H1 (cell line): ENCODE measurements around the gene ENPP7. TPM values are rescaled to one million over a fixed set of nuclear protein-coding genes. Genes with fewer than 3 reads are reported as not detected.

ENCODE experiments used
- CTCF ChIA-PET: fragments of 300-600 bp; sonication (Branson Sonifier 250); formaldehyde crosslinking; loops from one replicate; lab custom pipeline; 2021; ENCODE audit not compliant: partially characterized antibody; lab: Charles Lee
- POLR2A ChIA-PET: fragments of 300-600 bp; sonication (Branson Sonifier 250); formaldehyde crosslinking; loops from one replicate; lab custom pipeline; 2021; ENCODE audit warnings: inconsistent platforms; ENCODE audit not compliant: partially characterized antibody; lab: Charles Lee
- DNase-seq, 2 experiments: peaks; one replicate each; pipeline versions ENCODE4 v3.0.0 to v3.0.0-alpha.2; 2010 to 2022; ENCODE audit warnings: low spot score in 2 of 2, low read depth in 1 of 2, mixed read lengths in 1 of 2
- FAIRE-seq: peaks from 2 replicates; lab custom pipeline; 2011; peaks lifted over from hg19 to GRCh38; lab: Jason Lieb, UNC
- H2AFZ ChIP-seq: 2 replicates; pipeline ENCODE4 v1.8.1; 2012; ENCODE audit warnings: low read length, inconsistent platforms
- H2AK5ac ChIP-seq: 2 replicates; pipeline ENCODE4 v1.6.1; 2013; ENCODE audit warnings: low read depth, low read length
- H2BK120ac ChIP-seq: replicated peaks from 2 replicates; pipeline ENCODE3; 2013; ENCODE audit warnings: low read depth, low read length, inconsistent platforms
- H2BK12ac ChIP-seq: 2 replicates; pipeline ENCODE4 v1.6.1; 2013; ENCODE audit warnings: low read depth, low read length
- H2BK15ac ChIP-seq: 2 replicates; pipeline ENCODE4 v1.6.1; 2013; ENCODE audit warnings: low read length
- H2BK20ac ChIP-seq: 2 replicates; pipeline ENCODE4 v1.6.1; 2013; ENCODE audit warnings: low read length
- H2BK5ac ChIP-seq: 2 replicates; pipeline ENCODE4 v1.6.1; 2013; ENCODE audit warnings: low read depth, low read length
- H3K14ac ChIP-seq: 2 replicates; pipeline ENCODE4 v1.6.1; 2013; ENCODE audit warnings: inconsistent platforms; ENCODE audit not compliant: insufficient read length
- H3K18ac ChIP-seq: 2 replicates; pipeline ENCODE4 v1.6.1; 2013; ENCODE audit warnings: low read length; ENCODE audit errors: extremely low read depth
- H3K23ac ChIP-seq: 2 replicates; pipeline ENCODE4 v1.6.1; 2013; ENCODE audit warnings: inconsistent platforms; ENCODE audit not compliant: insufficient read length
- H3K23me2 ChIP-seq: 2 replicates; pipeline ENCODE4 v1.6.1; 2013; ENCODE audit warnings: low read depth, low read length
- H3K27ac ChIP-seq: 2 replicates; pipeline ENCODE4 v1.6.1; 2011; ENCODE audit warnings: low read depth, low read length, inconsistent platforms
- H3K27me3 ChIP-seq, 4 experiments: replicated peaks in 1 of 4; 1 replicate in 1 of 4; 2 replicates in 3 of 4; pipeline versions ENCODE4 v1.6.1 to v1.8.1; 2011 to 2013; ENCODE audit warnings: low read length in 3 of 4, mild to moderate bottlenecking in 3 of 4, inconsistent platforms in 2 of 4, mixed read lengths in 2 of 4, moderate library complexity in 1 of 4; ENCODE audit not compliant: control insufficient read depth in 3 of 4, insufficient read depth in 3 of 4; ENCODE audit errors: extremely low read depth in 1 of 4
- H3K36me3 ChIP-seq, 4 experiments: 2 replicates each; pipeline versions ENCODE4 v1.6.1 to v1.8.1; 2011 to 2013; ENCODE audit warnings: mild to moderate bottlenecking in 4 of 4, low read length in 3 of 4, moderate library complexity in 2 of 4, control low read depth in 1 of 4, inconsistent platforms in 1 of 4; ENCODE audit not compliant: insufficient read depth in 4 of 4, control insufficient read depth in 2 of 4
- H3K4ac ChIP-seq: replicated peaks from 2 replicates; pipeline ENCODE3; 2013; ENCODE audit warnings: low read length, low read depth, mixed read lengths, inconsistent platforms; ENCODE audit not compliant: insufficient read length
- H3K4me1 ChIP-seq, 4 experiments: replicated peaks in 1 of 4; 1 replicate in 1 of 4; 2 replicates in 3 of 4; pipeline versions ENCODE4 v1.6.1 to v1.8.1; 2011 to 2013; ENCODE audit warnings: low read length in 3 of 4, inconsistent platforms in 2 of 4, mixed read lengths in 1 of 4; ENCODE audit not compliant: insufficient read depth in 4 of 4, control insufficient read depth in 3 of 4
- H3K4me2 ChIP-seq, 2 experiments: 2 replicates each; pipeline versions ENCODE4 v1.6.1 to v1.8.1; 2011 to 2013; ENCODE audit warnings: low read depth in 2 of 2, low read length in 2 of 2, control low read depth in 1 of 2, inconsistent platforms in 1 of 2, mild to moderate bottlenecking in 1 of 2; ENCODE audit not compliant: insufficient read depth in 1 of 2
- H3K4me3 ChIP-seq, 4 experiments: fragments of 200-600, 300-600 bp in 1 of 4; sonication (generic), shearing (Covaris generic), sonication (Bioruptor Twin) in 1 of 4; 2 replicates each; pipeline versions ENCODE4 v1.5.1 to v1.8.1; 2011 to 2016; ENCODE audit warnings: low read length in 4 of 4, low read depth in 3 of 4, control low read depth in 2 of 4, inconsistent platforms in 2 of 4, mild to moderate bottlenecking in 2 of 4, mixed read lengths in 1 of 4, moderate library complexity in 1 of 4; ENCODE audit not compliant: insufficient read depth in 2 of 4; ENCODE audit errors: extremely low read depth in 1 of 4
- H3K56ac ChIP-seq: replicated peaks from 2 replicates; pipeline ENCODE3; 2013; ENCODE audit warnings: low read depth, mild to moderate bottlenecking, mixed read lengths, low read length, inconsistent platforms; ENCODE audit not compliant: insufficient read length
- H3K79me1 ChIP-seq: 2 replicates; pipeline ENCODE4 v1.6.1; 2013; ENCODE audit warnings: low read depth, low read length, control low read depth
- H3K79me2 ChIP-seq, 2 experiments: 2 replicates each; pipeline versions ENCODE4 v1.6.1 to v1.8.1; 2012 to 2013; ENCODE audit warnings: low read length in 2 of 2, mild to moderate bottlenecking in 2 of 2, inconsistent platforms in 1 of 2; ENCODE audit not compliant: insufficient read depth in 2 of 2, control insufficient read depth in 1 of 2
- H3K9ac ChIP-seq, 4 experiments: replicated peaks in 1 of 4; 1 replicate in 1 of 4; 2 replicates in 3 of 4; pipeline versions ENCODE4 v1.6.1 to v1.8.1; 2011 to 2013; ENCODE audit warnings: low read depth in 3 of 4, low read length in 3 of 4, control low read depth in 2 of 4, mild to moderate bottlenecking in 2 of 4, moderate library complexity in 2 of 4, inconsistent platforms in 1 of 4; ENCODE audit errors: extremely low read depth in 1 of 4
- H3K9me3 ChIP-seq, 2 experiments: 2 replicates each; pipeline versions ENCODE4 v1.6.1 to v1.8.1; 2012 to 2013; ENCODE audit warnings: mild to moderate bottlenecking in 2 of 2, moderate library complexity in 2 of 2, control low read depth in 1 of 2, inconsistent platforms in 1 of 2, low read depth in 1 of 2, low read length in 1 of 2, mixed read lengths in 1 of 2; ENCODE audit not compliant: insufficient read depth in 2 of 2
- H4K20me1 ChIP-seq, 2 experiments: replicated peaks in 1 of 2; 2 replicates each; pipeline versions ENCODE3 to v1.8.1; 2011 to 2013; ENCODE audit warnings: inconsistent platforms in 2 of 2, low read length in 2 of 2, mild to moderate bottlenecking in 1 of 2; ENCODE audit not compliant: insufficient read depth in 2 of 2, control insufficient read depth in 1 of 2
- H4K5ac ChIP-seq: 2 replicates; pipeline ENCODE4 v1.6.1; 2013; ENCODE audit warnings: low read length, low read depth, mixed read lengths, inconsistent platforms; ENCODE audit not compliant: insufficient read length
- H4K8ac ChIP-seq: 2 replicates; pipeline ENCODE4 v1.8.0; 2013; ENCODE audit warnings: mild to moderate bottlenecking, moderate library complexity, low read length, inconsistent platforms; ENCODE audit not compliant: insufficient read depth; ENCODE audit errors: extremely low read depth
- H4K91ac ChIP-seq: replicated peaks from 2 replicates; pipeline ENCODE3; 2013; ENCODE audit warnings: low read length, mixed read lengths, inconsistent platforms; ENCODE audit not compliant: insufficient read length
- PHF8 ChIP-seq: fragments of 200-600 bp; sonication (generic); conservative IDR thresholded peaks from 2 replicates; pipeline ENCODE4 v1.7.1; 2012; ENCODE audit warnings: low read depth, mild to moderate bottlenecking, inconsistent platforms, low read length, moderate library complexity
- TAF7 ChIP-seq: optimal IDR thresholded peaks from 2 replicates; pipeline ENCODE3; 2011; ENCODE audit warnings: low read depth, mild to moderate bottlenecking, inconsistent platforms, low read length, moderate library complexity, borderline replicate concordance
- WGBS, 2 experiments: shearing (Covaris generic) in 1 of 2; methylation state at CpG; one replicate each; pipeline versions ENCODE4 v1.1.6 to v1.1.7; 2013 to 2015; ENCODE audit warnings: low lambda C conversion rate in 2 of 2, mixed read lengths in 2 of 2, inconsistent platforms in 1 of 2, low coverage in 1 of 2, missing lambda C conversion rate in 1 of 2; ENCODE audit not compliant: insufficient replicate concordance in 2 of 2, insufficient coverage in 1 of 2, insufficient read length in 1 of 2; ENCODE audit errors: extremely low coverage in 1 of 2, missing lambda C conversion rate in 1 of 2; 5-methylcytosine and 5-hydroxymethylcytosine counted together
- polyA plus RNA-seq, 7 experiments: library from polyadenylated mRNA; depleted of rRNA in 3 of 7; stranded (reverse) in 5 of 7; unstranded in 2 of 7; fragments of >200 nt in 5 of 7; fragments of 200-250 nt in 2 of 7; gene quantifications; 1 replicate in 5 of 7; 2 replicates in 1 of 7; 4 replicates in 1 of 7; pipeline versions ENCODE4 v1.2.1 to v1.2.3, GENCODE V29; 2011 to 2013; ENCODE audit warnings: missing spikeins in 2 of 7, mixed read lengths in 2 of 7
- total RNA-seq: library from RNA; stranded (reverse); fragmentation: NEBNext Ultra II Directional; extraction: Animal tissue kit (Norgen Biotek cat#: 25700); gene quantifications from 2 replicates; pipeline ENCODE4 v1.2.1, GENCODE V29; 2021

ENPP7 gene
- total and polyA plus RNA-seq, 2 of the 8 experiments (the other 6 are each of a cell fraction or from before 2014, with no cell fraction given), result not detected

GRCh38 chr17:79761894-79762589, 31.3 kb downstream of the ENPP7 start:
- CTCF ChIA-PET, result interaction anchor here (0.8 to 1.9 kb wide), 4 partner anchors 10 to 208 kb away, joined by 3 to 7 read pairs (median 6); no protein-coding TSS in a partner anchor

More at GRCh38 chr17:79761894-79762589, 31.3 kb downstream of the ENPP7 start:
- H3K4me2 ChIP-seq, result no peak overlapping the region
- no peaks in the 10 kb centered on the region for H4K20me1 ChIP-seq
- no peaks in the 10 kb centered on the region for H3K9me3 ChIP-seq
- no peak overlapping the region for H3K4ac ChIP-seq
- H3K27me3 ChIP-seq, result no peaks in the 10 kb centered on the region; a peak in 1 of 7 replicates
- H3K79me1 ChIP-seq, result no peaks in the 10 kb centered on the region
- POLR2A ChIA-PET, result interaction anchor here (1.1 kb wide), 1 partner anchor 16 kb away, joined by 3 read pairs; the partner anchor contains the start of gene CBX2
- H2AK5ac ChIP-seq, result no peak overlapping the region
- no peak for TF ChIP-seq TAF7
- TF ChIP-seq PHF8, result no peak
- H3K56ac ChIP-seq, result no peak overlapping the region
- H2BK120ac ChIP-seq, result no peak overlapping the region
- no peak overlapping the region for H2BK12ac ChIP-seq
- H3K18ac ChIP-seq, result no peak overlapping the region
- H2BK15ac ChIP-seq, result no peak overlapping the region
- no peak overlapping the region for H4K5ac ChIP-seq
- no peak for FAIRE-seq
- no peak overlapping the region for H2BK5ac ChIP-seq
- no peak for DNase-seq
- H4K8ac ChIP-seq, result no peak overlapping the region
- no peak overlapping the region for H3K27ac ChIP-seq
- 91% methylated on average over 19 of the region's 19 CpGs; no CpG with 5 or more reads in 1 of the 2 experiments for WGBS, 2 experiments
- H3K79me2 ChIP-seq, result no peaks in the 10 kb centered on the region
- no peak overlapping the region for H3K4me3 ChIP-seq
- H3K14ac ChIP-seq, result no peak overlapping the region
- H2BK20ac ChIP-seq, result no peak overlapping the region
- H4K91ac ChIP-seq, result no peak overlapping the region
- H3K23me2 ChIP-seq, result no peaks in the 10 kb centered on the region
- H3K23ac ChIP-seq, result no peak overlapping the region
- no peaks in the 10 kb centered on the region for H3K36me3 ChIP-seq
- H2AFZ ChIP-seq, result no peak overlapping the region
- H3K9ac ChIP-seq, result no peak overlapping the region
- no peaks in the 10 kb centered on the region for H3K4me1 ChIP-seq
